H9 (cell line): ENCODE measurements around the gene ADSS1. TPM values are rescaled to one million over a fixed set of nuclear protein-coding genes. Genes with fewer than 3 reads are reported as not detected.

Experiments
- DNase-seq: peaks from one replicate; pipeline ENCODE4 v3.0.0-alpha.2; 2017
- H2AFZ ChIP-seq: one replicate; pipeline ENCODE4 v1.6.1; 2013; ENCODE audit warnings: mild to moderate bottlenecking, low read length, control low read depth, moderate library complexity
- H2AK5ac ChIP-seq: 2 replicates; pipeline ENCODE4 v1.6.1; 2013; ENCODE audit warnings: low read length, control low read depth, mixed read lengths; ENCODE audit not compliant: insufficient read length
- H2BK120ac ChIP-seq: one replicate; pipeline ENCODE4 v1.6.1; 2013; ENCODE audit warnings: low read depth, mild to moderate bottlenecking, low read length, control low read depth, inconsistent platforms; ENCODE audit not compliant: poor library complexity, severe bottlenecking
- H2BK12ac ChIP-seq: 2 replicates; pipeline ENCODE4 v1.6.1; 2013; ENCODE audit warnings: low read length, control low read depth, mixed read lengths, low read depth; ENCODE audit not compliant: insufficient read length
- H2BK15ac ChIP-seq: 2 replicates; pipeline ENCODE4 v1.6.1; 2013; ENCODE audit warnings: low read depth, low read length, control low read depth
- H2BK20ac ChIP-seq: one replicate; pipeline ENCODE4 v1.6.1; 2013; ENCODE audit warnings: low read depth, mild to moderate bottlenecking, low read length, control low read depth, inconsistent platforms; ENCODE audit not compliant: poor library complexity, severe bottlenecking
- H2BK5ac ChIP-seq: 2 replicates; pipeline ENCODE4 v1.6.1; 2013; ENCODE audit warnings: low read length, control low read depth, mixed read lengths; ENCODE audit not compliant: insufficient read length
- H3K14ac ChIP-seq: 2 replicates; pipeline ENCODE4 v1.6.1; 2013; ENCODE audit warnings: low read length, control low read depth; ENCODE audit not compliant: insufficient read depth
- H3K18ac ChIP-seq: 2 replicates; pipeline ENCODE4 v1.6.1; 2013; ENCODE audit warnings: low read depth, mild to moderate bottlenecking, mixed read lengths, low read length, control low read depth; ENCODE audit not compliant: insufficient read length
- H3K23ac ChIP-seq: 2 replicates; pipeline ENCODE4 v1.6.1; 2013; ENCODE audit warnings: low read length, control low read depth, mixed read lengths, low read depth; ENCODE audit not compliant: insufficient read length
- H3K23me2 ChIP-seq: 2 replicates; pipeline ENCODE4 v1.6.1; 2013; ENCODE audit warnings: low read depth, mild to moderate bottlenecking, mixed read lengths, low read length, control low read depth; ENCODE audit not compliant: insufficient read length, poor library complexity, severe bottlenecking
- H3K27ac ChIP-seq: 2 replicates; pipeline ENCODE4 v1.5.1; 2013; ENCODE audit warnings: low read length, control low read depth, mixed read lengths, low read depth; ENCODE audit not compliant: insufficient read length
- H3K27me3 ChIP-seq: 2 replicates; pipeline ENCODE4 v1.6.1; 2013; ENCODE audit warnings: low read length, control low read depth, inconsistent platforms; ENCODE audit not compliant: insufficient read depth
- H3K4ac ChIP-seq: 2 replicates; pipeline ENCODE4 v1.6.1; 2013; ENCODE audit warnings: low read depth, mild to moderate bottlenecking, control low read depth, inconsistent platforms, low read length, moderate library complexity
- H3K4me1 ChIP-seq: 2 replicates; pipeline ENCODE4 v1.6.1; 2013; ENCODE audit warnings: low read length, control low read depth, inconsistent platforms; ENCODE audit not compliant: insufficient read depth
- H3K4me2 ChIP-seq: 2 replicates; pipeline ENCODE4 v1.6.1; 2013; ENCODE audit warnings: low read length, control low read depth, mixed read lengths; ENCODE audit not compliant: insufficient read length, insufficient read depth
- H3K56ac ChIP-seq: 2 replicates; pipeline ENCODE4 v1.6.1; 2013; ENCODE audit warnings: low read depth, mild to moderate bottlenecking, mixed read lengths, low read length, control low read depth; ENCODE audit not compliant: insufficient read length
- H3K79me1 ChIP-seq: 2 replicates; pipeline ENCODE4 v1.6.1; 2013; ENCODE audit warnings: low read depth, mild to moderate bottlenecking, moderate library complexity, low read length, control low read depth, inconsistent platforms; ENCODE audit not compliant: insufficient read depth, poor library complexity, severe bottlenecking
- H3K79me2 ChIP-seq: 2 replicates; pipeline ENCODE4 v1.6.1; 2013; ENCODE audit warnings: low read length, control low read depth, inconsistent platforms; ENCODE audit not compliant: insufficient read depth
- H3K9ac ChIP-seq: 2 replicates; pipeline ENCODE4 v1.6.1; 2013; ENCODE audit warnings: low read length, control low read depth, mixed read lengths; ENCODE audit not compliant: insufficient read length; ENCODE audit errors: extremely low read depth
- H3K9me3 ChIP-seq: one replicate; pipeline ENCODE4 v1.6.1; 2013; ENCODE audit warnings: low read depth, low read length, inconsistent platforms; ENCODE audit not compliant: control insufficient read depth
- H3T11ph ChIP-seq: one replicate; pipeline ENCODE4 v1.6.1; 2013; ENCODE audit warnings: mild to moderate bottlenecking, low read length, control low read depth, inconsistent platforms
- H4K20me1 ChIP-seq: one replicate; pipeline ENCODE4 v1.6.1; 2013; ENCODE audit not compliant: control insufficient read depth, insufficient read length, insufficient read depth
- H4K5ac ChIP-seq: 2 replicates; pipeline ENCODE4 v1.6.1; 2013; ENCODE audit warnings: low read depth, mild to moderate bottlenecking, mixed read lengths, low read length, control low read depth; ENCODE audit not compliant: insufficient read length
- H4K8ac ChIP-seq: replicated peaks from 2 replicates; pipeline ENCODE4 v1.6.1; 2013; ENCODE audit warnings: low read length, control low read depth, mixed read lengths, low read depth; ENCODE audit not compliant: insufficient read length
- H4K91ac ChIP-seq: 2 replicates; pipeline ENCODE4 v1.6.1; 2013; ENCODE audit warnings: low read depth, mild to moderate bottlenecking, moderate library complexity, mixed read lengths, low read length, control low read depth; ENCODE audit not compliant: insufficient read length
- H3K27ac Mint-ChIP-seq, 3 experiments: 2 replicates in 2 of 3; 3 replicates in 1 of 3; pipeline ENCODE4 v1.8.0; 2020 to 2021; ENCODE audit warnings: mixed read lengths in 3 of 3, mild to moderate bottlenecking in 1 of 3, moderate library complexity in 1 of 3
- H3K27me3 Mint-ChIP-seq: 2 replicates; pipeline ENCODE4 v1.8.0; 2021; ENCODE audit warnings: low read depth, mild to moderate bottlenecking, moderate library complexity, mixed read lengths
- H3K36me3 Mint-ChIP-seq, 3 experiments: 2 replicates in 2 of 3; 3 replicates in 1 of 3; pipeline ENCODE4 v1.8.0; 2020 to 2021; ENCODE audit warnings: low read depth in 3 of 3, mixed read lengths in 3 of 3; ENCODE audit not compliant: insufficient read depth in 1 of 3
- H3K4me1 Mint-ChIP-seq, 2 experiments: 2 replicates each; pipeline ENCODE4 v1.8.0; 2020; ENCODE audit warnings: mixed read lengths in 2 of 2
- H3K4me3 Mint-ChIP-seq, 2 experiments: 2 replicates in 1 of 2; 3 replicates in 1 of 2; pipeline ENCODE4 v1.8.0; 2020 to 2021; ENCODE audit warnings: mild to moderate bottlenecking in 2 of 2, mixed read lengths in 2 of 2, moderate library complexity in 1 of 2
- H3K9me3 Mint-ChIP-seq, 2 experiments: 2 replicates in 1 of 2; 3 replicates in 1 of 2; pipeline ENCODE4 v1.8.0; 2020; ENCODE audit warnings: mild to moderate bottlenecking in 2 of 2, mixed read lengths in 2 of 2, moderate library complexity in 1 of 2
- CTCF ChIP-seq: fragments of 200-600 bp; sonication (generic); conservative IDR thresholded peaks from 3 replicates; pipeline ENCODE4 v1.8.0; 2021; ENCODE audit warnings: antibody characterized with exemption, mild to moderate bottlenecking
- WGBS: extraction: QIAGEN DNeasy Blood & Tissue Kit; methylation state at CpG from one replicate; pipeline ENCODE4 v1.1.7; 2013; ENCODE audit warnings: missing lambda C conversion rate, low lambda C conversion rate, mixed read lengths; ENCODE audit not compliant: insufficient read length; ENCODE audit errors: extremely low coverage; 5-methylcytosine and 5-hydroxymethylcytosine counted together
- total RNA-seq: library from RNA; stranded (reverse); gene quantifications from 2 replicates; pipeline ENCODE4 v1.2.1, GENCODE V29; 2021

ADSS1 gene
- total RNA-seq, 1 experiment from 2014 or later: 8.5 TPM

- H3K27me3 ChIP-seq: no peaks in the 10 kb centered on the region
- no peak overlapping the region for H2BK120ac ChIP-seq
- H4K5ac ChIP-seq: no peak overlapping the region
- no peaks in the 10 kb centered on the region for H3K79me1 ChIP-seq
- no peaks in the 10 kb centered on the region for H3K4me1 ChIP-seq
- no peak overlapping the region for H3K4ac ChIP-seq
- no peak overlapping the region for H2BK12ac ChIP-seq
- no peak for DNase-seq
- H3K79me2 ChIP-seq: no peaks in the 10 kb centered on the region
- no peak overlapping the region for H2BK15ac ChIP-seq
- H3K4me2 ChIP-seq: no peak overlapping the region
- TF ChIP-seq CTCF: no peak
- H3K27ac ChIP-seq: no peak overlapping the region
- H3K36me3 Mint-ChIP-seq: peaks cover 2 to 25% (median 18%) of the 10 kb centered on the region in 3 experiments; a peak in 6 of 7 replicates
- H4K20me1 ChIP-seq: peaks cover 3% of the 10 kb centered on the region
- H3K27ac Mint-ChIP-seq: peak overlapping the region in 1 of 3 experiments; percentile 15; a peak in 1 of 7 replicates
- H3K18ac ChIP-seq: no peak overlapping the region
- H3K9ac ChIP-seq: no peak overlapping the region
- H2BK20ac ChIP-seq: no peak overlapping the region
- H2AK5ac ChIP-seq: no peak overlapping the region
- no peak overlapping the region for H2AFZ ChIP-seq
- H3T11ph ChIP-seq: no peak overlapping the region
- H3K4me1 Mint-ChIP-seq: 0 out of 4 replicates have a peak, but pooled peaks cover 0 to 2% of the 10 kb centered on the region in 2 experiments
- H4K91ac ChIP-seq: no peak overlapping the region
- H3K9me3 Mint-ChIP-seq: no peaks in the 10 kb centered on the region; a peak in 1 of 5 replicates
- H2BK5ac ChIP-seq: no peak overlapping the region
- H3K56ac ChIP-seq: no peak overlapping the region
- H3K4me3 Mint-ChIP-seq: no peak overlapping the region; a peak in 1 of 5 replicates
- no peaks in the 10 kb centered on the region for H3K23me2 ChIP-seq
- peaks cover 3% of the 10 kb centered on the region; the same call in 1 of the 2 replicates for H3K27me3 Mint-ChIP-seq
- H4K8ac ChIP-seq: no peak overlapping the region
- H3K9me3 ChIP-seq: no peaks in the 10 kb centered on the region
- H3K14ac ChIP-seq: no peak overlapping the region
- H3K23ac ChIP-seq: no peak overlapping the region
- WGBS: no CpG with 5 or more reads among the region's 15 CpGs
These were observed 4.7 kb upstream of the ADSS1 start for GRCh38 chr14:104719343-104719742.
